IMR-90 (cell line): ENCODE measurements around the gene NKG7. TPM values are rescaled to one million over a fixed set of nuclear protein-coding genes. Genes with fewer than 3 reads are reported as not detected.

Source experiments
- ATAC-seq: fragments of 200-7000 bp; cut with Tn5 transposase; 2 replicates; pipeline ENCODE4 v1.9.1; 2020; ENCODE audit warnings: low read depth, mild to moderate bottlenecking, moderate library complexity
- BruUV-seq: library from RNA; stranded (reverse); fragments of 400-500 nt; replicated peaks from 2 replicates; lab custom pipeline; 2021; lab: Mats Ljungman, UMichigan
- CTCF ChIA-PET: fragments of 300-600 bp; formaldehyde crosslinking; extraction: SDS; loops from one replicate; lab custom pipeline; 2021; ENCODE audit warnings: antibody characterized with exemption; lab: Yijun Ruan, JAX
- POLR2A ChIA-PET: fragments of 300-600 bp; sonication (Branson Sonifier 250); formaldehyde crosslinking; loops from one replicate; lab custom pipeline; 2022; ENCODE audit warnings: antibody characterized with exemption; ENCODE audit not compliant: unreplicated experiment; lab: Charles Lee
- DNase-seq: peaks from one replicate; pipeline ENCODE4 v3.0.0; 2013
- H2AFZ ChIP-seq: replicated peaks from 2 replicates; pipeline ENCODE3; 2013; ENCODE audit warnings: low read length, mild to moderate bottlenecking; ENCODE audit not compliant: poor library complexity
- H2AK5ac ChIP-seq: 2 replicates; pipeline ENCODE4 v1.6.1; 2013; ENCODE audit warnings: low read depth, low read length, inconsistent platforms
- H2AK9ac ChIP-seq: replicated peaks from 2 replicates; pipeline ENCODE3; 2013; ENCODE audit warnings: mild to moderate bottlenecking, low read depth, low read length, moderate library complexity; ENCODE audit not compliant: poor library complexity
- H2BK120ac ChIP-seq: 2 replicates; pipeline ENCODE4 v1.6.1; 2013; ENCODE audit warnings: low read depth, low read length, inconsistent platforms
- H2BK15ac ChIP-seq: 3 replicates; pipeline ENCODE4 v1.6.1; 2013; ENCODE audit warnings: low read depth, low read length, inconsistent platforms
- H2BK20ac ChIP-seq: 2 replicates; pipeline ENCODE4 v1.6.1; 2013; ENCODE audit warnings: low read depth, mild to moderate bottlenecking, inconsistent platforms, low read length, moderate library complexity
- H2BK5ac ChIP-seq: 2 replicates; pipeline ENCODE4 v1.6.1; 2013; ENCODE audit warnings: mild to moderate bottlenecking, low read depth, low read length, inconsistent platforms; ENCODE audit not compliant: poor library complexity, severe bottlenecking
- H3K14ac ChIP-seq: replicated peaks from 2 replicates; pipeline ENCODE4 v1.6.1; 2013; ENCODE audit warnings: low read depth, low read length, inconsistent platforms
- H3K18ac ChIP-seq: 2 replicates; pipeline ENCODE4 v1.6.1; 2013; ENCODE audit warnings: low read depth, low read length, control low read depth
- H3K23ac ChIP-seq: 2 replicates; pipeline ENCODE4 v1.6.1; 2013; ENCODE audit warnings: low read depth, low read length, inconsistent platforms
- H3K27ac ChIP-seq: 2 replicates; pipeline ENCODE4 v1.5.1; 2013; ENCODE audit warnings: mild to moderate bottlenecking, control low read depth, low read length; ENCODE audit not compliant: insufficient read depth
- H3K27me3 ChIP-seq: 2 replicates; pipeline ENCODE4 v1.6.1; 2013; ENCODE audit warnings: low read length; ENCODE audit not compliant: control insufficient read depth, insufficient read depth
- H3K36me3 ChIP-seq: 2 replicates; pipeline ENCODE4 v1.6.1; 2013; ENCODE audit warnings: low read length, mixed read lengths; ENCODE audit not compliant: control insufficient read depth, insufficient read depth
- H3K4ac ChIP-seq: 2 replicates; pipeline ENCODE4 v1.6.1; 2013; ENCODE audit warnings: low read depth, low read length, inconsistent platforms
- H3K4me1 ChIP-seq: 2 replicates; pipeline ENCODE4 v1.6.1; 2013; ENCODE audit warnings: low read length, mixed read lengths; ENCODE audit not compliant: control insufficient read depth, insufficient read depth
- H3K4me2 ChIP-seq: 2 replicates; pipeline ENCODE4 v1.6.1; 2013; ENCODE audit warnings: low read depth, mild to moderate bottlenecking, control low read depth, low read length, moderate library complexity
- H3K4me3 ChIP-seq: 2 replicates; pipeline ENCODE4 v1.5.1; 2013; ENCODE audit warnings: low read depth, mild to moderate bottlenecking, control low read depth, low read length, moderate library complexity; ENCODE audit not compliant: insufficient read depth
- H3K56ac ChIP-seq: 2 replicates; pipeline ENCODE4 v1.6.1; 2013; ENCODE audit warnings: low read length, inconsistent platforms; ENCODE audit not compliant: insufficient read depth; ENCODE audit errors: extremely low read depth
- H3K79me1 ChIP-seq, 2 experiments: 2 replicates each; pipeline ENCODE4 v1.6.1; 2013; ENCODE audit warnings: low read length in 2 of 2, inconsistent platforms in 1 of 2, low read depth in 1 of 2
- H3K9ac ChIP-seq: 2 replicates; pipeline ENCODE4 v1.6.1; 2013; ENCODE audit warnings: low read depth, low read length, control low read depth
- H3K9me1 ChIP-seq: 2 replicates; pipeline ENCODE4 v1.6.1; 2013; ENCODE audit warnings: low read length, inconsistent platforms; ENCODE audit not compliant: insufficient read depth
- H3K9me3 ChIP-seq: 2 replicates; pipeline ENCODE4 v1.6.1; 2013; ENCODE audit warnings: low read length; ENCODE audit not compliant: control insufficient read depth, insufficient read depth
- H4K20me1 ChIP-seq: 2 replicates; pipeline ENCODE4 v1.6.1; 2013; ENCODE audit warnings: low read length, inconsistent platforms; ENCODE audit not compliant: insufficient read depth
- H4K5ac ChIP-seq: 2 replicates; pipeline ENCODE4 v1.6.1; 2013; ENCODE audit warnings: mild to moderate bottlenecking, low read depth, low read length, control low read depth
- H4K8ac ChIP-seq, 2 experiments: 2 replicates each; pipeline ENCODE4 v1.6.1; 2013; ENCODE audit warnings: low read depth in 2 of 2, low read length in 2 of 2, control low read depth in 1 of 2, inconsistent platforms in 1 of 2
- H4K91ac ChIP-seq: 2 replicates; pipeline ENCODE4 v1.6.1; 2013; ENCODE audit warnings: low read depth, low read length, inconsistent platforms; ENCODE audit not compliant: insufficient read depth
- BHLHE40 ChIP-seq: fragments of 150-350 bp; IDR thresholded peaks from 2 replicates; pipeline ENCODE4 v1.6.1; 2016; ENCODE audit warnings: mild to moderate bottlenecking, low read depth, low read length
- CEBPB ChIP-seq: IDR thresholded peaks from 2 replicates; pipeline ENCODE4 v1.6.1; 2012; ENCODE audit warnings: low read depth, low read length, improper control_type of control experiment
- CTCF ChIP-seq: conservative IDR thresholded peaks from 2 replicates; pipeline ENCODE4 v1.5.1; 2012; ENCODE audit warnings: mild to moderate bottlenecking, low read depth, low read length, improper control_type of control experiment
- FOS ChIP-seq: fragments of 150-350 bp; IDR thresholded peaks from 2 replicates; pipeline ENCODE4 v1.6.1; 2016; ENCODE audit warnings: low read depth, low read length
- MAFK ChIP-seq: IDR thresholded peaks from 2 replicates; pipeline ENCODE4 v1.6.1; 2012; ENCODE audit warnings: low read depth, low read length, improper control_type of control experiment
- MAZ ChIP-seq: IDR thresholded peaks from 2 replicates; pipeline ENCODE4 v1.6.1; 2012; ENCODE audit warnings: low read depth, mild to moderate bottlenecking, low read length, improper control_type of control experiment, moderate library complexity, borderline replicate concordance
- MXI1 ChIP-seq: IDR thresholded peaks from 2 replicates; pipeline ENCODE4 v1.6.1; 2012; ENCODE audit warnings: low read depth, mild to moderate bottlenecking, low read length, moderate library complexity, borderline replicate concordance
- NFE2L2 ChIP-seq: fragments of 150-350 bp; IDR thresholded peaks from 2 replicates; pipeline ENCODE4 v1.6.1; 2016; ENCODE audit warnings: low read depth, mild to moderate bottlenecking, low read length
- RCOR1 ChIP-seq: IDR thresholded peaks from 2 replicates; pipeline ENCODE4 v1.6.1; 2012; ENCODE audit warnings: mild to moderate bottlenecking, low read length, improper control_type of control experiment; ENCODE audit not compliant: insufficient replicate concordance
- RFX5 ChIP-seq: IDR thresholded peaks from 2 replicates; pipeline ENCODE4 v1.8.0; 2012; ENCODE audit warnings: low read depth, mild to moderate bottlenecking, low read length, moderate library complexity
- SMC3 ChIP-seq: fragments of 150-350 bp; IDR thresholded peaks from 2 replicates; pipeline ENCODE4 v1.6.1; 2016; ENCODE audit warnings: low read depth, mild to moderate bottlenecking, antibody characterized with exemption, low read length, moderate library complexity
- WGBS, 2 experiments: methylation state at CpG; one replicate each; pipeline versions ENCODE4 v1.1.5 to v1.1.7; 2013; ENCODE audit warnings: missing lambda C conversion rate in 2 of 2; ENCODE audit not compliant: insufficient read length in 1 of 2; ENCODE audit errors: extremely low coverage in 2 of 2; 5-methylcytosine and 5-hydroxymethylcytosine counted together
- dilution Hi-C: fragments of 300-500 bp; cut with HindIII; formaldehyde crosslinking; loops from one replicate; pipeline ENCODE4 v1.14.3; 2018; ENCODE audit warnings: low sequenced_read_pairs; ENCODE audit not compliant: unreplicated experiment
- in situ Hi-C: fragments of 300-500 bp; cut with MboI; formaldehyde crosslinking; loops from 3 replicates; pipeline ENCODE4 v1.14.3; 2019; ENCODE audit warnings: low sequenced_read_pairs, inconsistent platforms, mixed read lengths
- intact Hi-C: fragments of 100-400 bp; cut with micrococcal nuclease; formaldehyde crosslinking; loops from 2 replicates; pipeline ENCODE4 v1.10.0; 2022
- polyA plus RNA-seq, 3 experiments: library from polyadenylated mRNA; depleted of rRNA; stranded (reverse); fragments of >200 nt; gene quantifications; 2 replicates each; pipeline ENCODE4 v1.2.3, GENCODE V29; 2012; ENCODE audit warnings: low replicate concordance in 1 of 3
- total RNA-seq: library from RNA; depleted of rRNA; stranded (reverse); fragments of >200 nt; gene quantifications from 2 replicates; pipeline ENCODE4 v1.2.3, GENCODE V29; 2012
- TF ChIP-seq, protein P1 (sequence below): fragments of 150-350 bp; IDR thresholded peaks from 2 replicates; pipeline ENCODE4 v1.6.1; 2017; ENCODE audit warnings: mild to moderate bottlenecking, antibody characterized with exemption, low read length, low read depth
- TF ChIP-seq, protein P2 (sequence below): fragments of 150-350 bp; IDR thresholded peaks from 2 replicates; pipeline ENCODE4 v1.6.1; 2016; ENCODE audit warnings: low read depth, mild to moderate bottlenecking, low read length, moderate library complexity, borderline replicate concordance

NKG7 gene
- total and polyA plus RNA-seq, 2 of the 4 experiments (the other 2 are of a cell fraction) = not detected

GRCh38 chr19:51341066-51341465, 31.4 kb downstream of the NKG7 start:
- no peak overlapping the region for H3K18ac ChIP-seq
- peak overlapping the region in 1 of 2 experiments; percentile 53; a peak in 1 of 4 replicates for H4K8ac ChIP-seq
- no peak overlapping the region for H3K27ac ChIP-seq
- no TSS peak for BruUV-seq
- no peak overlapping the region for H3K4me2 ChIP-seq
- no peaks in the 10 kb centered on the region for H3K27me3 ChIP-seq
- H3K56ac ChIP-seq = no peak overlapping the region
- in situ Hi-C loops (no loop called here), dilution Hi-C loops (no loop called here), intact Hi-C loops (no loop called here)
- H2BK15ac ChIP-seq = no peak overlapping the region
- H3K9ac ChIP-seq = no peak overlapping the region
- H3K36me3 ChIP-seq = peaks cover 7% of the 10 kb centered on the region
- no peaks in the 10 kb centered on the region for H3K9me3 ChIP-seq
- ATAC-seq (no peak), DNase-seq (no peak)
- H2BK20ac ChIP-seq = no peak overlapping the region
- H2AK9ac ChIP-seq = peak overlapping the region; percentile 76
- 89% methylated on average over 5 of the region's 18 CpGs; no CpG with 5 or more reads in 1 of the 2 experiments for WGBS, 2 experiments
- H4K20me1 ChIP-seq = no peaks in the 10 kb centered on the region
- no peaks in the 10 kb centered on the region for H3K79me1 ChIP-seq
- H3K14ac ChIP-seq = no peak overlapping the region
- ChIA-PET POLR2A (no interaction called here), CTCF (interaction anchor here (1.1 kb wide), 1 partner anchor 18 kb away, joined by 5 read pairs; no protein-coding TSS in a partner anchor)
- TF ChIP-seq BHLHE40 = no peak
- no peak for TF ChIP-seq SMC3
- no peak for TF ChIP-seq FOS
- TF ChIP-seq MAZ = no peak
- no peak for TF ChIP-seq MAFK
- TF ChIP-seq RCOR1 = no peak
- no peak for TF ChIP-seq CEBPB
- TF ChIP-seq NFE2L2 = no peak
- no peak for TF ChIP-seq MXI1
- TF ChIP-seq, protein P1, sequence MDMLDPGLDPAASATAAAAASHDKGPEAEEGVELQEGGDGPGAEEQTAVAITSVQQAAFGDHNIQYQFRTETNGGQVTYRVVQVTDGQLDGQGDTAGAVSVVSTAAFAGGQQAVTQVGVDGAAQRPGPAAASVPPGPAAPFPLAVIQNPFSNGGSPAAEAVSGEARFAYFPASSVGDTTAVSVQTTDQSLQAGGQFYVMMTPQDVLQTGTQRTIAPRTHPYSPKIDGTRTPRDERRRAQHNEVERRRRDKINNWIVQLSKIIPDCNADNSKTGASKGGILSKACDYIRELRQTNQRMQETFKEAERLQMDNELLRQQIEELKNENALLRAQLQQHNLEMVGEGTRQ = no peak
- TF ChIP-seq, protein P2, sequence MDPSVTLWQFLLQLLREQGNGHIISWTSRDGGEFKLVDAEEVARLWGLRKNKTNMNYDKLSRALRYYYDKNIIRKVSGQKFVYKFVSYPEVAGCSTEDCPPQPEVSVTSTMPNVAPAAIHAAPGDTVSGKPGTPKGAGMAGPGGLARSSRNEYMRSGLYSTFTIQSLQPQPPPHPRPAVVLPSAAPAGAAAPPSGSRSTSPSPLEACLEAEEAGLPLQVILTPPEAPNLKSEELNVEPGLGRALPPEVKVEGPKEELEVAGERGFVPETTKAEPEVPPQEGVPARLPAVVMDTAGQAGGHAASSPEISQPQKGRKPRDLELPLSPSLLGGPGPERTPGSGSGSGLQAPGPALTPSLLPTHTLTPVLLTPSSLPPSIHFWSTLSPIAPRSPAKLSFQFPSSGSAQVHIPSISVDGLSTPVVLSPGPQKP = no peak
- no peak for TF ChIP-seq RFX5
- TF ChIP-seq CTCF = no peak
- H4K91ac ChIP-seq = no peak overlapping the region
- H3K9me1 ChIP-seq = 0 out of 2 replicates have a peak, but pooled peaks cover 4% of the 10 kb centered on the region
- H2AFZ ChIP-seq = no peak overlapping the region
- H2BK120ac ChIP-seq = no peak overlapping the region
- H2AK5ac ChIP-seq = no peak overlapping the region
- no peak overlapping the region for H2BK5ac ChIP-seq
- H4K5ac ChIP-seq = no peak overlapping the region
- H3K4ac ChIP-seq = peak overlapping the region; percentile 48; the same call in 1 of the 2 replicates
- no peak overlapping the region for H3K23ac ChIP-seq
- no peaks in the 10 kb centered on the region for H3K4me1 ChIP-seq
- H3K4me3 ChIP-seq = no peak overlapping the region
